Endometrium (tissue), 2 donors: ENCODE data around the gene C9orf85.

ENCODE experiments used
- FAIRE-seq: peaks from 2 replicates; lab custom pipeline; 2012; peaks lifted over from hg19 to GRCh38; lab: Jason Lieb, UNC
- donor health status: control.
- donor health status: control.

C9orf85 gene

DNA sequence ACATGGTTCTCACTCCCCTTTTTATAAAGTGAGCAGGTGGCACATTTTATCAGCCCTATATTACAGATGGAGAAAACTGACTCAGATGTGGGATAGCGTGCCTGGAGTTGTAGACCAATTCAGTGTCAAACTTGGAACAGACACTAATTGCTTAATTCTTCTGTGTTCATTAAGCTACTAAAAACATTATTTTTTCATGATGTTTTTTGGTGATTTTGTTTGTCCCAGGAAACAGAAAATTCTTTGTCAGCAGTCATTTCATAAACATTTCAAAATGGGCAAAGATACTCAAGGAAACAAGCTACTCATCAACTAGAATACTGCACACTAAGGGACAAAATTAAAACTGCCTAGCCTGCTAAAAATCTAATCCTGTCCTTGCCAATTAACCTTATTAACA is 2.6 kb upstream of the C9orf85 start:
- FAIRE-seq: no peak

DNA sequence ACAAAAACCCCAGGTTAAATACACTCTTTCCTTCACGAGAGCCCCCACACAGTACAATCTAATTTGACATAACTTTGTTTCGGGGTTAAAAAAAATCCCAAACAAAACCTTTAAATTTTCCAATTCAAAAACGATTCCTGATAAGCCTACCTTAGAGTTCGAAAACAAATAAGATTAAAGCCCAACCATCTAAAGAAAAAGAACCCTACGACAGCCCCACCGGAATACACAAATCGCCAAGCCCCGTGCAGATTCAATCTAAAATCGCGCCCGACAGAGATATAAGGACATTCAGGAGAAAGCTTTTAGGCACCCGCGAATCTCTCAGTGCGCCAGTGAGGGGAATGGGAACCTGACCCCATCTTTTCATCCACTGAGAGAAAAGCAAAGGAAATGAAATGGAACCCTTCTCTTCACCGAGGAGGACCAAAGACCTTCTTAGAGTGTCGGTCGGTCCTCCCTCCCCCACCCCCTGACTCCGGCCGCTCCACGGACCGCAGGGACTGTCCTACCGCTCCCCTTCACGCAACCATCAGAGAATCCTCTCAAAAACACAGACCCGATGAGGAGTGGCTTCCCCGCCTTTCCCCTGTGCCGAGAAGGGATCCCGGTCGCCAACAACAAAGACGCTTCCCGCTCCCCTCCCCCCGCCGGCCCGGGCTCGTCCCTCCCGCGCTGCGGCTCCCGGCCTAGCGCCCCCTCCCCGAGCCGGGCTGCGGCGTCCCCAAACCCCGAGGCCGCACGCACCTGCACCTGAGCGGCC is 1.4 kb upstream of the C9orf85 start:
- FAIRE-seq: no peak

DNA sequence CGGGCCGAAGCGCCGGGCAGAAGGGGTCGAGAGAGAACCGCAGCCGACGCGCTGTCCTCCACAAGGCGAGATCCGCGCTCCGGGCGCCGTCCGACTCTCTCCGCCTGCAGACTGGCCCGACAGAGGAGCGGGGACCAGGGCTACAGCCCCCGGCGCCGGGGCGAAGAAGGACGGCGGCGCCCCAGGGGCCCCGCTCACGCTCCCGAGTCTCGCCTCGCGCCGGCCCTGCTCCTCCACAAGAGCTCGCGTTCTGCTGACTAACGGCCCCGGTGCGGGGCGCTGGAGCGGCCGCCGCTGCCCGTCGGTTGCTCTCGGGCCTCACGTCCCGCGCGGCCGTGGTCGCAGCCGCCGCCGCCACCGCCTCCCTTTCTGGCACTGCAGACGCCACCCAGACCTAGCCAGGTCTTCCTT is 784 bp upstream of the C9orf85 start:
- FAIRE-seq: no peak

DNA sequence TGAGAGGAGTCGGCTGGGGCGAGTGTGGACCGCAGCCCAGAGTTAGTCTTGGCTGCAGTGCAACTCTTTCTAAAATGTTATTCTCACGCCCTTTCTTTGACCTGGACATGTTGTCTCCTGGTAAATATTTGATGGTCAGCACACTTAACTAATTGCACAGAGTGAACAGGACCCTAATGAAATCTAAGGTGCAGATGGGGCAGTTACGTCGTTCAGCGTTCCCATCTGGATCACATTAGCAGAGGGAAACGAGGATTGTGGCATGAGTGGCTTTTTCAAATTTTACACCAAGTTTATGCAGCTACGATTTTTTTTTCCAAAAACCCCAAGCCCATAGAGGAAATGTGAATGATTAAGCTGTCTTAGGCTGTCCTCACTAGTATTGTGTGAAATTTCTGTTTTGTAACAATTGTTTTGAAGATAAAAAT is 483 bp downstream of the C9orf85 start:
- no peak for FAIRE-seq

DNA sequence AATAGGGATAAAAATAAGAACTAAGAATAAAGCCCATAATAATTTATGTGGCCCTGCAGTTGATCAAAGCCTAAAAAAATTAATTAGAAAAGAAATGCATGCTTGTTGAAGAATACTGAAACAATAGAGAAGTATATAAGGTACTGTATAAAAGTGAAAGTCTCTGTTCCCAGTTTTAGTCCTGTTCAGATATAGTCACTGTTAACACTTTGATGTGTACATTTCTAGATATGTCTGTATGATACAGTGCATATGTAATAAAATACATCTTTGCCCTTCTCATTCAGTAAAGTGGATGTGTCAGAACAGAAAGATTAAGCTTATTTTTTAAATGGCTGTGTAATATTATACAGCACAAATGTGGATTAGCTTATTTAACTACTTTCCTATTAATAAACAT is 4.1 kb downstream of the C9orf85 start:
- no peak for FAIRE-seq

DNA sequence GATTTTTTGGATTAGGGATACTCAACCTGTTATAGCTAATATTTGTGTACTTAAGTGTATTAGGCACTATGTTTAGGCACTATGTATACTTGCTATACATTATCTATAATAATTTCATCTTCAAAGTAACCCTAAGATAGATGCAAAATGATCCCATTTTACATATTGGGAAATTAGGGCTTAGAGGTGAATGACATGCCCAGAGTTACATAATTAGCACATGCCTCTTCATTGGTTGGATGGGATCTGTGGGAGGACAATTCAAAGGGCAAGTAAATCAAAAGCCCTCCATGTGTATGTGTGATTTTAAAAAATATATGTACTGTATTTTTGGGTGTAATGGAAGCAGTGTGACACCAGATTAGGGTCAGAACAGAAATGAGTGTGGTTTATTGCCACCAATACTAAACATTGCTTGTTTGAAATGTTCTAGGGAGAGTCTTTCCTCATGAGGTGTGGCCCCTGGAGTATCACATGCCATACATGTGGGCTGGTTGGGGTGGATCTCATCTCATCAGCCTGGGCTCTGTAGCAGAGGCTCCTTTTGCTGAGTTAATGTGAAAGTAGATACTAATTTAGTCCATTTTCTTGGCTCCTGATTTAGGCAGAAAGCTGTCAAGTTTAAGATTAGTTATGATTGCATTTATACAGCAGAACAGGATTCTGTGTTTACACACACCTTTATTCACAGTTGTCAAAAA is 5.5 kb downstream of the C9orf85 start:
- FAIRE-seq: no peak

DNA sequence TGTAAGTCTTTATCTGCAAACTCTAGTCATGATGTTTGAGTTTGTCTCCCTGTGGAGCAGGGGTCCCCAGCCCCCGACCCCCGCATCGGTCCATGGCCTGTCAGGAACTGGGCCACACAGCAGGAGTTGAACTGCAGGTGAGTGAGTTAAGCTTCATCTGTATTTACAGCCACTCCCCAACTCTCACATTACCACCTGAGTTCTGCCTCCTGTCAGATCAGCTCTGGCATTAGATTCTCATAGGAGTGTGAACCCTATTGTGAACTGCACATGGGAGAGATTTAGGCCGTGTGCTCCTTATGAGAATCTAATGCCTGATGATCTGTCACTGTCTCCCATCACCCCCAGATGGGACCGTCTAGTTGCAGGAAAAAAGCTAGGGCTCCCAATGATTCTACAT is 7.0 kb downstream of the C9orf85 start:
- FAIRE-seq: no peak

DNA sequence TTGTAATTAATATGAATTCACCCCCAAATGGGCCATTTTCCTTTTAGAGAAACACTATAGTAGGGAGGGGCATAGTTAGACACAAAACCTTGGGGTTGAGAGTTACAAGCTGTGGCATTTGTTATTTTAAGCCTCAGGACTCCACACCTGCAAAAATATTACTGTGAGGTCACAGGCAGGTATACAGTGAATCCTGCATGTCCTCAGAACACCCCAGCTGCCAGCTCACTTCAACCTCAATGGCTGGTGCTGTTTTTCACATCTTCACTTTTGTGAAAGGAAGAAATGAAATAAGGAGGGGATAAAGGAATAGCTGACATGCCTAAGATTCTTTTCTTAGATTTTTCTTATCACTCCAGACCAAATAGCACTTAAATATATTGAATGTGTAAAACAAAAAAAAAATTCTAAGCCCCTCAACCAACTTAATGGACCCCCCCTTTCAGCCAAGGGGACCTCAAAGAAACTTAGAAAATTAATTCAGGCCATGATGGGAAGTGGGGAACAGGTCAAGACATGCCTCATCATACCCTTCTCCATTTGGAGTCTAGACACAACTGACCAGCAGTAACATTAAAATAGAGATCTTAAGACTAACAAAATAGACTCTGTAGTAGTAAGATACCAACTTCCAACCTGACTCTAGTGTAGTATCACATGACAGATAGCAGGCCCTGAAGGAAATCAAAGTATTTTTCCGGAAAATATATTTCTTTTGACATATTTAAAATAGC is 9.2 kb downstream of the C9orf85 start:
- no peak for FAIRE-seq

DNA sequence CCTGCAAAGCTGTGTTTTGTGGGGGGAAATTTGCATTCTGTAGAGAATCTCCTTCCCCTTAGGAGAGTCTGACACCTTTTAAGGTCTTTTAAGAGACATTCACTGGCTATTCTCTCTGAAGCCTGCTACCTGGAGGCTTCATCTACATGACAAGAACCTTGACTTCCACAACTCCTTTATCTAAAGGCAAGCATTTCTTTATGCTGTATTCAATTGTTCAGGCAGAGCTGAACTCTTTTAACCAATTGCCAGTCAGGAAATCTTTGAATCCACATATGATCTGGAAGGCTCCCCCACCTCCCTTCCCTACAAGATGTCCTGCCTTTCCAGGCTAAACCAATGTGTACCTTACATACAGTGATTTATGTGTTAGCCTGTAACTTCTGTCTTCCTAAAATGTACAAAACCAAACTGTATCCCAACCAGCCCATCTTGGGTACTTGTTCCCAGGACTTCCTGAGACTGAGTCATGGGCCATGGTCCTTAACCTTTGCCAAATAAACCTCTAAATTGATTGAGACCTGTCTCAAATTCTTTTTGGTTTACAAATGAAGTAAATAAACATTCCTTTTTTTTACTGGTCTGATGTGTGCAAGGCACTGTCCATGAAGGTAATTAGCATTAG is 9.9 kb downstream of the C9orf85 start:
- no peak for FAIRE-seq

DNA sequence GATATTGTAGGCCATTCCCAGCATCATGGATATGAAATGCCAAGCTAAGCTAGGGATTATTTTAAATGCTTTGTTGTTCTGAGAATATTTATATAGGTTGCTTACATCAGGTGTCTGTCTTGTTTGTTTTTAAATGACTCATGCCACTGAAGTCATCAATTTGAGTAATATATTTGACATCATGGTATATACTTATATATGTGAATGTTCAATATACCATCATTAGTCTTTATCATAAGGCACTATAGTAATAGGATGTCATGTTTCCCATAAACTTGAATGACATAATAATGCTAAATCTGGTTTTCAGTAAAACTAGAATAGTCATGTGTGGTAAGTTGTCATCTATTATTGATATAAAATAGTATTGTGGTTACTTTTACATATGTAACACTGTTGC is 13.1 kb downstream of the C9orf85 start:
- FAIRE-seq: no peak

DNA sequence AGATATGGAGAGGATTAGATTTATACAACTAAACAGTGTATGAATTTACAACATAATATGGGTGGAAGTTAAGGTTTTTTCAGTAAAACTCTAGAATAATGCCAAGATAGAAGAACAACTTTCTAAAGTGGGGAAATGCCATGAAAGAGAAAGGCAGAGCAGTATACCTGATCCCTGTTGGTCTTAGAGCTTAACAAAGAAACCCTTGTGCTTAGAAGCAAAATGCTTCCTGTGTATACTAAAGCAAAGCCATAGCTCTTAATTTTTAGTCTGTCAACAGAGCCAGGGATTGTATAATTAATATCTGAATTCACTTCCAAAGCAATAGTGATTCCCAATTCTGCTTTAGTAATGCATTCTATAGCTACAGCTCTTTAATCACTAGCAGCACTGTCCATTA is 14.4 kb downstream of the C9orf85 start:
- no peak for FAIRE-seq

DNA sequence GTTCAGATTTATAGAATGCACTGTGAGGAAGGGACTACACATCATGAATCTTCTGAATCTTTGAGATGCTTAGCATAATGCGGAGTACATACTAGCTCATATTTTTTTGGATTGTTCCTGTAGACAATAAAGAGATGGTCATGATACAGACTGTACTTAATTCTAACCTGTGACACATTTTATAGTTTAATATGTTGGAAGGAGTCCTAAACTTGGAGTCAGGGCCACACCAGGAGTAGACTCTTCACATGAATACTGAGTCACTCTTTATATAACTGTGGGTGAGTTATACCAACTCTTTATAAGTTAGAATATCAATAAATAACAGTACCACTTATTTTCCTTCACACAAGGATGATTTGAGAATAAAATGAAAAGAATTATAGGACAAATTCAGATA is 16.9 kb downstream of the C9orf85 start:
- FAIRE-seq: no peak

DNA sequence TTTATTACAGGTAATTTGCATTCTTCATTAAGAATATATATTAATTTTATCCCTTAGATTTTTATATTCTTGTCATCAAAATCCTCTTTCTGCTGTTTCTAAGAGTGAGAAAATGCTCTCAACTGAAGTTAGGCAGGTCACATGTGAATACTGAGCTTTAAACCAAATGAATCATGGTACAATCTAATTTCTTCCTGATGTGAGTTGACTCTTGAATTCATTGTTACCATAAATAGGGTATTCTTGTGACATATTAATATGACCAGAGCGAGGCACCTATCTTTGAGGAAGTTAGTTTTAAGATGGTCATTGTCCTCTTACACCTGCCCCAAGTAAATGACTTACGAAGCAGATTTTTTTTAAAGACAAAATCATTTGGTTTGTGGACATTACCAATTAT is 17.4 kb downstream of the C9orf85 start:
- FAIRE-seq: no peak

DNA sequence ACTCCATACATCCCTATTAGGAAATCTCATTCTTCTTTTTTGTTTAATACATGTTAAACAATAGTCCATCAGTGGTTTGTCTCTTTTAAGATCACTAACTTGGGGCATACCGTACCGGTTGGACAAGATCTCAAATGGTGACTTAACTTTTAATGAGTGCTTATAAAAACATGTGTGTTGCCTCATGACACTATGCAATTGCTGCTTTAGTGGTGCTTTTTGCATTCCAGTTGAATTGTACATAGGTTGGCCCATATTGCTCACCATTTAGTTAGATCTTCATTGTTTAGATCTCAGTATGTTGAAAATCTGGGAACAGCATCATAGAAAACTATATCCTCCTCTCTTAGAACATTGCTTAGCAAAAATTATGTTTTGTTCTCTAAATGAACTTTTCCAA is 17.8 kb downstream of the C9orf85 start:
- FAIRE-seq: no peak

DNA sequence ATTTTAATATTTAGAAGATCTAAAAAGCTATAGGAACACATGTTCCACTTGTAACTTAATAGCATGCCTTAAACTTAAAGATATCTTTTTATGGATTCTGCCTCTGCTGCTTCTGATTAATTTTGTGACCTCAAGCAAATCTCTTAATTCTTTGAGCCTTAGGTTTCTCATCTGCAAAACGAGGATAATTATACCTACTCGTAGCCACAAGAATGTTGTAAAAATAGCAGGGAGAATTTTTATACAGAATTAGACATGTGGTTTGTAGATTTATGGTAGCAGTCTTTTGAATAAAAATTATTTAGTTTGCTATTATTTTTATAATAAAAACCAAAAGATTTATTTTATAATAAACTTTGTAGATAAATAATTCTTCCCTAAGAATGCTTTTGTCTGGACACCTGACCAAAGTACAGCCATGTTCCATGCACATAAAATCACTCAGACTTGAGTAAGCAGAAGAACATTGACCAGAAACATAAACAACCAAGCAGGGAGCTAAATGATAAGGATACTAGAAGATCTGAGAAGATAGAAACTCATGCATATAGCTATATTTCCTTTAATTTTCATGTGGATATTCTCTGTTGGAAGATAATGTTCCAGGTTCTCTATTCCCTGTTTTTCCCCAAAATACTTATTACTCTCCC is 18.5 kb downstream of the C9orf85 start:
- FAIRE-seq: peak; percentile 67

DNA sequence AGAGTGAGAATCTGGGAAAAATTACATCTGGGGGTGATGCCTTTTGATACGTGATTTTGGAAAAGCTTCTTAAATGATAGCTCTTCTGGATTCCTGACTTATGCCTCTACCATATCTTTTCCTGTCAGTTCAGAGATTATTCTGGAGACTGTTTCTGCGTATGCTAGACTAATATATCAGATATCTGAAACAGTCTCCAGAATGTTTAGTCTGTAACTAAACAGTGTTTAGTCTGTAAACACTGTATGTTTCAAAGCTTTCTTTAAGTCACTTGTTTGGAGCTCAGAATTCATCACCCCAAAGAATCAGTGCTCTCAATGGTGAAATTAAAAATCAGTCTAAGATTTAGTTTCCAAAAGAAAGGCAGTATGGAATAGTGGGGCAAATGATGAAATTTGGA is 19.7 kb downstream of the C9orf85 start:
- FAIRE-seq: no peak

DNA sequence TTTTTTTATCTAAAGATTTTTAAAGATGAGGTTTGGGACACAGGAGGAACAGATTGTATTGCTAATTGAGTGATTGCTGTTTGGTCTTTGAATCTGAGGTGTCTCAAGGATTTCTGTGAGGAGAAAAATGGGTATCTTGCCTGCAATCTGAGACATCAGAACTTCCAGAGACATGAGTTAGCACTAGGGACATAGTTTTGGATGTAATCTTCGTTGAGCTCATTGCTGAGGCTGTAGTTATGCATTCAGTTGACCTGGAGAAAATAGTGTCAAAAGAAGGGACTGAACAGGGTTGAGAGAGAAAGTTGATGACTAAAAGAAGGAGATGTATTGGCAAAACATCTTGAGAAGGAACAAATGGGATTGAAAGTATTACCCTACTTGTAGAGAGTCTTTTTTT is 24.6 kb downstream of the C9orf85 start:
- no peak for FAIRE-seq

DNA sequence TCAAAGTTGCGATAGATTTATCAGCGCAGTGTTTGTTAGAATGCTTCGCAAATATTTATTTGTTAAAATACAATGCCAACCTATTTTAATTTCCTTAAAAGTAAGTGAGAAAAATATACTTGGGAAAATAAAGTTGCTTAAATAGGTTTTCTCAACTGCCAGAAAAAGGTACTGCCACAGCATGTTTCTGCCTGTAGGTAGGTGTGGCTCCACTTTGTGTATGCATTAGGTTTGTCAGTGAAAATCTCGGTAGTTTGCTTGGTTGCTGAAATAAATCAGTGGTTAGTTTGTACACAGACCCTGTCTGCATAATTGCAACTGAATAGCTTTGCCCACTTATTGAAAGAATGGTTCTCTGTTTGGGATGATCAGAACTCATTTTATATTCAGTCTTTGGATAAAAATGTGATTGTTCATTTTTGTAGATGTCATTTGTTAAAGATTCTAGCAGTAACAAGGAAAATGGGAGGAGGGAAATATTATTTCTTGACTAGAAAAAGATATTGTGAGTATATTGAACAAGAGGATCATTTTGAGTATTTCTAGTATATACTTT is 25.7 kb downstream of the C9orf85 start:
- FAIRE-seq: no peak

DNA sequence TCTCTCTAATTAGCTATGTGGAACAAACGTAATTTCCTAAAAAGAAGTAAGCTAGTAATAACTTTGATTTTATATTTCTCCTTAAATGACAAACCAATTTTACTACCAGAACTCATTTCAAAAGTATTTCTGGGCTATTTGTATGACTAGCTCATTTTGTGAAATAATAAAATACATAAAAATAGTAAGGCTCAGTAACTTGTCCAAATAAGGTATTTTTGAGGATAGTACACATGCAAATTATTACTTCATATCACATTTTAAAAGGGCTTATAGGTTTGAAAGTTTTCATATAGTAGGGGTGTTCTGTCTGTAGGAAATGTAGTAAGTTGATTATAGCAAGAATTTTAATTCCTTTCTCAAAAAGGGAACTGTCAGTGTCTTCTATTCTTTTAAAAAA is 26.5 kb downstream of the C9orf85 start:
- peak; percentile 8 for FAIRE-seq

DNA sequence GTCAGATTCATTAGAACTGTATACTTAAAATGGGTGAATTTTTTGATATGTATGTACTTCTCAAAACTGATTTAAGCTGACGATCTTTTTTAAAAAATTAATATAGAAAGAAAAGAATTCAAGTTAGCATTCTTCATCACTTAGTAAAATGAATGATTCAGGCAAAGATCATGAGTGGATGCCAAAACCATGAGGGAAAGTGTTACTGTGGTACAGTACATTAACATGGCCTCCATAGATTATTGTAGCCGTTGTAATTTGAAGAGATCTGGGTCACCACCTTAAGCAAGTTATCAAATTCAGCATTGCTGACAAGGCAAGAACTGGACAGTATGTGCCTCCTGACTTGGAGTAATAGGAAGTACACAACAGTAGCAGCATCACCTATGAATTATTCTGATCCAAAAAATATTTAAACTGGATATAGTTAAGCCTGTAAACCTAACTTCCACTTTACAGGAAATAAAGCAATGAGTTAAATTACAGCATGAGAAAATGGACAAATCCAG is 29.7 kb downstream of the C9orf85 start:
- no peak for FAIRE-seq

DNA sequence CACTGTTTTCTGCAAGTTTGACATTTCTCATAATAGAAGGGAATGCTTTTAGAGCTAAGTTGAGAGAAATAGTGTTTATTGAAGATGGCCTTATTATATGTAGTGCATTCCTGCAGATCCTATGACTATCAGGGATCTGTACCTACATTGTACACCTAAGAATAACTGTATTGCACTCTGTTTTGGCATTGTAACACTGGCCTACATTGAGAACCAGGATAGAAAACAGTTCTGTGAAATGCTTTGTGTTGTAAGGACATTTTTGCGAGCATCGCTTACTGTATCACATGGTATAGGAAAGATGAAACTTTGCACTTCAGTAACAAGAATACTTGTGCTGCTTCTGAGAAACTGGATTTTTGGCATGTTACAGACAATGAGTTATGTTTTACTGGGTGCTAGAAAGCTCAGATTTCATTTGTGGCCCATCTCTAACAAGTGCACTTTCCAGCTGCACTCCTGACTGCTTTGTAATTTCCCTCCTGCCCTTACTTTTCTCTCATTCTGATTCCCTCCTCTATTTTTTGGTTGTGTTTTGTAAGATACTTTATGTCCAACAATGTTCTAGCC is 30.6 kb downstream of the C9orf85 start:
- no peak for FAIRE-seq
